ENCODE measurements around the gene IFNA13. TPM values are rescaled to one million over a fixed set of nuclear protein-coding genes. Genes with fewer than 3 reads are reported as not detected.

The IFNA13 gene
- total RNA-seq, 3 donors from 2014 or later: not detected

GRCh38 chr9:21398955-21399489 lies 31.2 kb upstream of the IFNA13 start:
- no peak for TF ChIP-seq POLR2A (IDR thresholded peaks at IDR 0.05)
- no peak for TF ChIP-seq POLR2AphosphoS5 (IDR thresholded peaks at IDR 0.05)
- TF ChIP-seq, protein P1, sequence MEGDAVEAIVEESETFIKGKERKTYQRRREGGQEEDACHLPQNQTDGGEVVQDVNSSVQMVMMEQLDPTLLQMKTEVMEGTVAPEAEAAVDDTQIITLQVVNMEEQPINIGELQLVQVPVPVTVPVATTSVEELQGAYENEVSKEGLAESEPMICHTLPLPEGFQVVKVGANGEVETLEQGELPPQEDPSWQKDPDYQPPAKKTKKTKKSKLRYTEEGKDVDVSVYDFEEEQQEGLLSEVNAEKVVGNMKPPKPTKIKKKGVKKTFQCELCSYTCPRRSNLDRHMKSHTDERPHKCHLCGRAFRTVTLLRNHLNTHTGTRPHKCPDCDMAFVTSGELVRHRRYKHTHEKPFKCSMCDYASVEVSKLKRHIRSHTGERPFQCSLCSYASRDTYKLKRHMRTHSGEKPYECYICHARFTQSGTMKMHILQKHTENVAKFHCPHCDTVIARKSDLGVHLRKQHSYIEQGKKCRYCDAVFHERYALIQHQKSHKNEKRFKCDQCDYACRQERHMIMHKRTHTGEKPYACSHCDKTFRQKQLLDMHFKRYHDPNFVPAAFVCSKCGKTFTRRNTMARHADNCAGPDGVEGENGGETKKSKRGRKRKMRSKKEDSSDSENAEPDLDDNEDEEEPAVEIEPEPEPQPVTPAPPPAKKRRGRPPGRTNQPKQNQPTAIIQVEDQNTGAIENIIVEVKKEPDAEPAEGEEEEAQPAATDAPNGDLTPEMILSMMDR (IDR thresholded peaks at IDR 0.05): no peak
- no peak overlapping the region for H3K4me3 ChIP-seq
- H3K36me3 ChIP-seq: no peaks in the 10 kb centered on the region
- no peak for DNase-seq (ENCODE audit: low spot score in 2 of 2)
- H3K9me3 ChIP-seq: no peaks in the 10 kb centered on the region
- peaks cover 0 to 4% of the 10 kb centered on the region in 2 donors for H3K4me1 ChIP-seq
- no peak overlapping the region for H3K27ac ChIP-seq
- intact Hi-C loops (cut with DNase I; ENCODE audit: low total_unique reads): loop anchor here (5.0 kb wide), 1 partner anchor 72 kb away; no protein-coding TSS in a partner anchor
- peaks cover 0 to 61% of the 10 kb centered on the region in 2 donors for H3K27me3 ChIP-seq

GRCh38 chr9:21395778-21396717 lies 28.2 kb upstream of the IFNA13 start:
- TF ChIP-seq POLR2AphosphoS5 (IDR thresholded peaks at IDR 0.05): no peak
- TF ChIP-seq, protein P1 (IDR thresholded peaks at IDR 0.05): peak; percentile 24 to 77 (median 41)
- no peaks in the 10 kb centered on the region for H3K36me3 ChIP-seq
- intact Hi-C loops (cut with DNase I; ENCODE audit: low total_unique reads): loop anchor here (5.0 kb wide), 1 partner anchor 69 kb away; no protein-coding TSS in a partner anchor
- H3K4me3 ChIP-seq: peak overlapping the region; percentile 41 to 65 (median 45)
- peaks cover 0 to 69% of the 10 kb centered on the region in 2 donors for H3K27me3 ChIP-seq
- no peak overlapping the region for H3K27ac ChIP-seq
- no peak for DNase-seq (ENCODE audit: low spot score in 2 of 2)
- H3K9me3 ChIP-seq: no peaks in the 10 kb centered on the region
- no peaks in the 10 kb centered on the region for H3K4me1 ChIP-seq

GRCh38 chr9:21392270-21392669 lies 24.4 kb upstream of the IFNA13 start:
- TF ChIP-seq, protein P1 (IDR thresholded peaks at IDR 0.05): peak in 1 of 3 donors; percentile 24
- TF ChIP-seq POLR2AphosphoS5 (IDR thresholded peaks at IDR 0.05): no peak
- no peak for DNase-seq (ENCODE audit: low spot score in 2 of 2)
- Histone ChIP-seq H3K4me3 (no peak overlapping the region), H3K9me3 (no peaks in the 10 kb centered on the region), H3K27ac (no peak overlapping the region), H3K36me3 (no peaks in the 10 kb centered on the region), H3K4me1 (no peaks in the 10 kb centered on the region), H3K27me3 (peaks cover 0 to 60% of the 10 kb centered on the region in 2 donors)
- intact Hi-C loops (cut with DNase I; ENCODE audit: low total_unique reads): no loop called here

GRCh38 chr9:21385131-21385670 lies 17.3 kb upstream of the IFNA13 start, which contains the start of gene IFNA2:
TSS of gene IFNA2 (minus strand) at chr9:21385398. CDS start at chr9:21385329, 69 bp downstream.
- no peak within 1 kb of the TSS for H3K4me3 ChIP-seq
- no peaks in the 10 kb centered on the region for H3K36me3 ChIP-seq
- H3K4me1 ChIP-seq: no peaks in the 10 kb centered on the region
- TF ChIP-seq POLR2A (IDR thresholded peaks at IDR 0.05) (no peak), POLR2AphosphoS5 (IDR thresholded peaks at IDR 0.05) (no peak)
- TF ChIP-seq, protein P1 (IDR thresholded peaks at IDR 0.05): no peak
- no peaks in the 10 kb centered on the region for H3K9me3 ChIP-seq
- intact Hi-C loops (cut with DNase I; ENCODE audit: low total_unique reads): loop anchor here (10.0 kb wide), 1 partner anchor 540 kb away; no protein-coding TSS in a partner anchor
- H3K27ac ChIP-seq: no peak within 1 kb of the TSS
- DNase-seq (ENCODE audit: low spot score in 2 of 2): no peak
- peaks cover 0 to 17% of the 10 kb centered on the region in 2 donors for H3K27me3 ChIP-seq

Measured in breast epithelium (tissue), 4 donors.